Muscle layer of duodenum (tissue), 2 donors: ENCODE data around the gene TCIRG1.

ENCODE experiments used
- H3K27ac ChIP-seq: one replicate; pipeline ENCODE4 v1.7.0; 2013; ENCODE audit warnings: mild to moderate bottlenecking, low read length
- H3K27me3 ChIP-seq: one replicate; pipeline ENCODE4 v1.7.0; 2013; ENCODE audit warnings: low read depth, mild to moderate bottlenecking, control low read depth, low read length
- H3K36me3 ChIP-seq, 2 donors: one replicate each; pipeline ENCODE4 v1.7.0; 2013; ENCODE audit warnings: low read length in 2 of 2, control low read depth in 1 of 2, mild to moderate bottlenecking in 1 of 2; ENCODE audit not compliant: insufficient read depth in 2 of 2, control insufficient read depth in 1 of 2
- H3K4me1 ChIP-seq, 2 donors: one replicate each; pipeline ENCODE4 v1.7.0; 2013; ENCODE audit warnings: low read length in 2 of 2, mild to moderate bottlenecking in 2 of 2, control low read depth in 1 of 2, moderate library complexity in 1 of 2; ENCODE audit not compliant: insufficient read depth in 2 of 2, control insufficient read depth in 1 of 2
- H3K4me3 ChIP-seq, 2 donors: one replicate each; pipeline ENCODE4 v1.7.0; 2013; ENCODE audit warnings: low read length in 2 of 2, low read depth in 1 of 2, mild to moderate bottlenecking in 1 of 2
- H3K9me3 ChIP-seq, 2 donors: one replicate each; pipeline ENCODE4 v1.7.0; 2013; ENCODE audit warnings: low read length in 2 of 2, control low read depth in 1 of 2, mild to moderate bottlenecking in 1 of 2; ENCODE audit not compliant: control insufficient read depth in 1 of 2
- donor health status: healthy.

TCIRG1 gene

DNA sequence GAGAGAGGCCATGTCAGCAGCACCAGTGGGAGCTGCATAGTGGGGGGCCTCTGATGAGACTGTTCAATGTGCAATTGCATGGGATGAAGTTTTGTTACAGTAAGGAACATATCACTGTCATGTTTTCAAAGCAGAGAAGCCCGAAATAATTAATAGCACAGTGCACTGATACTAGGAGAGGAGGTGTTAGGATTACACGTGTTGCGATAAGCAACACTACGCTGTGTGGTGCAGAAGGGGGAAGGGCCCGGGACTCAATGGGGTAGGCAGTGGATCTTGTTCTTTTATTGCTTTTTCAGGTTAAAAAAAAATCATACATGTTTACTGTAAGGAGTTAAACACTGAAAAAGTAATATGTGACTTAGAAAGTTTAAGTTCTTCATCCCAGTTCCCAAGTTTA is 29.2 kb downstream of the TCIRG1 start:
- Histone ChIP-seq H3K36me3 (peaks cover 56 to 75% of the 10 kb centered on the region in 2 donors), H3K4me1 (no peaks in the 10 kb centered on the region), H3K27ac (no peak overlapping the region)

GRCh38 chr11:68071281-68072048 is 32.6 kb downstream of the TCIRG1 start:
- H3K27me3 ChIP-seq, result no peaks in the 10 kb centered on the region
- H3K36me3 ChIP-seq, result peaks cover 48 to 59% of the 10 kb centered on the region in 2 donors
- H3K9me3 ChIP-seq, result no peaks in the 10 kb centered on the region
- H3K27ac ChIP-seq, result no peak overlapping the region
- H3K4me3 ChIP-seq, result no peak overlapping the region
- H3K4me1 ChIP-seq, result no peaks in the 10 kb centered on the region

More for the DNA sequence above, 29.2 kb downstream of the TCIRG1 start:
- Histone ChIP-seq H3K9me3 (no peaks in the 10 kb centered on the region), H3K27me3 (no peaks in the 10 kb centered on the region), H3K4me3 (no peak overlapping the region)

- H3K27ac ChIP-seq, result no peak overlapping the region
- H3K9me3 ChIP-seq, result no peaks in the 10 kb centered on the region
- H3K27me3 ChIP-seq, result no peaks in the 10 kb centered on the region
- H3K4me1 ChIP-seq, result no peaks in the 10 kb centered on the region
- no peak overlapping the region for H3K4me3 ChIP-seq
- peaks cover 23 to 31% of the 10 kb centered on the region in 2 donors for H3K36me3 ChIP-seq
These were observed 35.9 kb downstream of the TCIRG1 start for GRCh38 chr11:68074584-68075352.

DNA sequence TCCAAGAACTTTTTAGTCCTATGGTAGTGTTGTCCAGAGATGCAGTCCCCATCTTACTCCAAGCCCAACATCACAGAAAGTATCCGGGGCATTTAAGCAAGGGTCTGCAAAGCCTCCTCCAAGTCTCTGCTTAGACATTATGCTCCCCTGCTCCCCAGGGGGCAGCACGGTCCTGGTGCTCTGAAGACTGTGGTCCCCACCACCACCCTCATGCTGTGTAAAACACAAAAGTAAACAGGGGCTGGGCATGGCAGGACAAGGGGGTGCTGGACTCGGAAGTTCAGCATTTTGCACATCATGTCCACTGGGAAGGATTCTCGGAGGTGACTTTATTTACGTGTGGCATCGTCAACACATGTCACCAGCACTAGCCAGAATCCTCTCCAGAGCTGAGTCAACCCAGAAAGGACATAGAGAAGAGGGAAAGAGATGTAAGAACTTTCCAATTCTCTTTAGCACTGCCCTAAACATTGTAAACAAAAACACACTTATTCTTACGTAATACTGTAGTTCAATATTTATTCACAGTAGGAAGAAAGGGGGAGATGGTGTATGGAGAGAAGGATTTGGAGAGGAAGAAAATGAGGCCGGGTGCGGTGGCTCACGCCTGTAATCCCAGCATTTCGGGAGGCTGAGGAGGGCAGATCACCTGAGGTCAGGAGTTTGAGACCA is 37.7 kb downstream of the TCIRG1 start:
- no peak overlapping the region for H3K27ac ChIP-seq
- H3K9me3 ChIP-seq, result no peaks in the 10 kb centered on the region
- H3K36me3 ChIP-seq, result peaks cover 16 to 21% of the 10 kb centered on the region in 2 donors
- no peak overlapping the region for H3K4me3 ChIP-seq
- H3K27me3 ChIP-seq, result no peaks in the 10 kb centered on the region
- H3K4me1 ChIP-seq, result no peaks in the 10 kb centered on the region

DNA sequence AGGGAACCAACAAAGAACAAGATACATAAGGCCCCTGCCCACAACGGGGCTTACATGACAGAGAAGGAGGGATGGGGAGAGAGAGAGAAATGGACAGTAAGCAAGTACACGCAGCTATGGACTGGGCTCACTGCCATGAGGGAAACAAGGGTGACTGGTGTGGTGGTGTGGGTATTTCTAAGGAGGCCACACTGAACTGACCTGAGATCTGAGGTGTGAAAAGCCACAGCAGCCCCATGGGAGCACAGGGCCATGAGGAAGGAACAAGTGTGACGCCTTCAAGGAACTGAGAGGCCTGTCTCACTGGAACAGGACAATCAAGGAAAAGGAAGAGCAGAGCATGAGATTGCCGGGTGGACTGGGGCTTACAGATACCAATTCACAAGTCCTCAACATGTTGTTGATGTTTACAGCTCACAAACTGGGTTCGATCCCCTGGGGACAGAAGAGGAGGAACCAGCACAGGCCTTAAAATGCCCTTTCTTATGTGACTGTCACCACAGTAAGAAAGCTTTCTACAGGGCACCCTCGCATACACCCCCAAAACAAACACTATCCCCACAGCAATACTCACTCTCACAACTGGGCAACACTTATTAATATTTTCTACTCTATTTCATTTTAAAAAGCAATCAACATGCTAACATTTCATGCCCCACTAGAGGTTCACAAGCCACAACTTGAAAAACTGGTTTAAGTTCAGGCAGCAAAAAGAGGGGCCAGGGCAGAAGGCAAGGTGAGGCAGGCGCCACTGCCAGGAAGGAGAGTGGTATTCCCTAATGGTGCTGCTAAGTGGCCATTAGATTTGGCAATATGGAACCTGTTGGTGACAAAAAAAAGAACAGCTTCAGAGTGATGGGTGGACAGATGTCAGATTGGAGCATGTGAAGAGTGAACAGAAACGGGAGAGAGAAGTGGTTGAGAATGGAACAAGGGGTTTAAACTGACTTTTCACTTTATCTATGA is 39.1 kb downstream of the TCIRG1 start:
- Histone ChIP-seq H3K27ac (no peak overlapping the region), H3K9me3 (no peaks in the 10 kb centered on the region), H3K4me3 (no peak overlapping the region), H3K4me1 (no peaks in the 10 kb centered on the region), H3K36me3 (peaks cover 13 to 19% of the 10 kb centered on the region in 2 donors), H3K27me3 (no peaks in the 10 kb centered on the region)

DNA sequence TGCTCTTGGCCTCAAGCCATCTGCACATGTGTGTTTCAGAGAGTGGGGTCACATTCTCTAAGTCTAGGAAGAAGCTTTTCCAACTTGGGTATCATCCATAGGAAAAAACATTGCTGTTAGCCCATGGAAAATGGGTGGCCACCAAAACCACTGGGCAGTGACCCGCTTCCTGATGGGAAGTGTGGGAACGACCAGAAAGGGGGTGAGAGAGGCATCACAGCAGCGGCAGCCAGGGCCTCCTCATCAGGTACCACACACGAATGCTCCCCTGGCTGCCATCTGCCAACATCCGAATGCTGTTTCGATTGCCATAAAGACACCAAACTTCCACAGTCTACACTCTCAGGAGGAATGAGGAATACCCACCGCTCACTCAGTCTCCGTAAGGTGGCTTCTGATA is 42.0 kb downstream of the TCIRG1 start:
- H3K27ac ChIP-seq, result no peak overlapping the region
- H3K4me3 ChIP-seq, result no peak overlapping the region
- H3K4me1 ChIP-seq, result no peaks in the 10 kb centered on the region
- H3K36me3 ChIP-seq, result peaks cover 5% of the 10 kb centered on the region in 2 donors
- H3K9me3 ChIP-seq, result no peaks in the 10 kb centered on the region
- H3K27me3 ChIP-seq, result no peaks in the 10 kb centered on the region

DNA sequence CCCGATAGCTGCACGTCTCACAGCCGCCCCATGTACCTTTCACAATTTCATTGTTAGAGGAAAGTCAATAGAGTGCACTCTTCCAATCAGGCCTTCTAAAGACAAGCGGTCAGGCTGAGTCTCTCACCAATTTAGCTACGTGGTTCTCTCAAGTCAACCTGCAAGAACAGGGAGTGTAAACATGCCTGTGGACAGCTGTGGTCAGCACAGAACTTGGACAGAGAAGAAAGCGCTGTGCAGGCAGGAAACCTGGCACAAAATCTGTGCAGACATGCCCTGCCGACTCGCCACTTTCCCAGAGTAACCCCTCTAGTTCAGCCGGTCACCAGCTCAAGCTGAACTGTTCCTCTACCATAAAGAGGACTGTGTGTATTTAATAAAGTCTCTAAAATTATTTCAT is 42.9 kb downstream of the TCIRG1 start:
- Histone ChIP-seq H3K9me3 (no peaks in the 10 kb centered on the region), H3K4me3 (no peak overlapping the region), H3K4me1 (no peaks in the 10 kb centered on the region), H3K27ac (no peak overlapping the region), H3K36me3 (peaks cover 5% of the 10 kb centered on the region in 2 donors), H3K27me3 (no peaks in the 10 kb centered on the region)

DNA sequence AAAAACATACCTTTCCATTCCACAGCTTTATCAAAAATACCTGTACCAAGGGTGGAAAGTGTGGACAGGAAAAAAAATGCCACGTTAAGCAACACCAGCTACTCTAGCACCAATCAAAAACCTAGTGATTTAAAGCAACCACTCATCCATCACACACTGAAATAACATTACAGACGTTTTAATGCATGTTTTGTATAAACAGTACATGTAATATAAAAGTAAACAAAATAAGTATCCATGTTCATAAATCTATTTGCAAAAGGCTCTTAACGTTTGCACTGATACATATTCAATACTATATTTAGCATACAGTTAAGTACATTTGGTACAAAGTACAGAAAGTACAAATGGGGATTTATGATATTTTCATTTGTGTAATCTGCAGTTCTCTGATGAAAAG is 43.7 kb downstream of the TCIRG1 start:
- H3K9me3 ChIP-seq, result no peaks in the 10 kb centered on the region
- H3K27ac ChIP-seq, result no peak overlapping the region
- H3K4me1 ChIP-seq, result no peaks in the 10 kb centered on the region
- no peak overlapping the region for H3K4me3 ChIP-seq
- H3K27me3 ChIP-seq, result no peaks in the 10 kb centered on the region
- peaks cover 5% of the 10 kb centered on the region in 2 donors for H3K36me3 ChIP-seq

- Histone ChIP-seq H3K4me1 (no peaks in the 10 kb centered on the region), H3K4me3 (no peak overlapping the region), H3K27ac (no peak overlapping the region), H3K36me3 (peaks cover 5% of the 10 kb centered on the region in 2 donors), H3K27me3 (no peaks in the 10 kb centered on the region), H3K9me3 (no peaks in the 10 kb centered on the region)
These were observed 44.7 kb downstream of the TCIRG1 start for GRCh38 chr11:68083517-68083916.

- Histone ChIP-seq H3K27me3 (no peaks in the 10 kb centered on the region), H3K27ac (peak overlapping the region; percentile 16), H3K4me1 (no peaks in the 10 kb centered on the region)
These were observed 50.9 kb downstream of the TCIRG1 start for GRCh38 chr11:68089679-68090078.

More at GRCh38 chr11:68089679-68090078, 50.9 kb downstream of the TCIRG1 start:
- Histone ChIP-seq H3K4me3 (no peak overlapping the region), H3K36me3 (no peaks in the 10 kb centered on the region), H3K9me3 (no peaks in the 10 kb centered on the region)
